Adrenal gland (tissue), 12 donors: ENCODE results near the gene GTF2H1. TPM values are rescaled to one million over a fixed set of nuclear protein-coding genes. Genes with fewer than 3 reads are reported as not detected.

Source experiments
- DNase-seq, 7 donors: peaks; one replicate each; pipeline ENCODE4 v3.0.0-alpha.2; 2019 to 2020
- H3K27ac ChIP-seq, 5 donors: fragments of 200-600 bp; sonication (generic) in 4 of 5; 1 replicate in 3 of 5; 2 replicates in 2 of 5; pipeline versions ENCODE4 v1.5.1 to v1.8.0; 2016 to 2020; ENCODE audit warnings: mild to moderate bottlenecking in 1 of 5
- H3K27me3 ChIP-seq: fragments of 200-600 bp; 2 replicates; pipeline ENCODE4 v1.8.0; 2021
- H3K36me3 ChIP-seq, 2 donors: fragments of 200-600 bp; replicated peaks in 1 of 2; 1 replicate in 1 of 2; 2 replicates in 1 of 2; pipeline versions ENCODE4 v1.5.1 to v1.8.0; 2018 to 2022
- H3K4me1 ChIP-seq, 2 donors: fragments of 200-600 bp; replicated peaks in 1 of 2; 1 replicate in 1 of 2; 2 replicates in 1 of 2; pipeline versions ENCODE4 v1.5.1 to v1.8.0; 2018 to 2021
- H3K4me3 ChIP-seq, 4 donors: fragments of 200-600 bp; sonication (generic) in 3 of 4; one replicate each; pipeline ENCODE4 v1.5.1; 2016 to 2018
- H3K9me3 ChIP-seq, 3 donors: fragments of 200-600 bp; sonication (generic) in 1 of 3; replicated peaks in 1 of 3; 1 replicate in 2 of 3; 2 replicates in 1 of 3; pipeline versions ENCODE4 v1.5.1 to v1.8.0; 2016 to 2021
- CTCF ChIP-seq, 6 experiments: fragments of 450-650 bp in 4 of 6; fragments of 200-600 bp in 2 of 6; sonication (generic) in 1 of 6; IDR thresholded peaks; 1 replicate in 5 of 6; 2 replicates in 1 of 6; pipeline versions ENCODE4 v1.5.1 to v1.8.0; 2016 to 2021; ENCODE audit warnings: antibody characterized with exemption in 6 of 6, mild to moderate bottlenecking in 2 of 6, moderate library complexity in 1 of 6
- POLR2A ChIP-seq, 2 donors: fragments of 450-650 bp; IDR thresholded peaks; one replicate each; pipeline ENCODE4 v1.6.1; 2017; ENCODE audit warnings: antibody characterized with exemption in 2 of 2, mild to moderate bottlenecking in 2 of 2, moderate library complexity in 1 of 2
- WGBS, 4 donors: extraction: QIAGEN DNeasy Blood & Tissue Kit in 2 of 4; methylation state at CpG; one replicate each; pipeline versions ENCODE4 v1.1.5 to v1.1.7; 2013 to 2017; 5-methylcytosine and 5-hydroxymethylcytosine counted together
- intact Hi-C, 2 donors: fragments of 100-400 bp; cut with DNase I; formaldehyde crosslinking; loops; one replicate each; pipeline versions ENCODE4 v1.14.1 to v1.15.0; 2022 to 2023
- polyA plus RNA-seq, 3 donors: library from polyadenylated mRNA; stranded (reverse); fragments of 200-250 nt in 2 of 3; fragments of 350-450 nt in 1 of 3; fragmentation: Illumina TruSeq in 1 of 3; extraction: RNeasy Lipid Tissue Mini Kit (QIAGEN cat#74804) in 1 of 3; gene quantifications; one replicate each; pipeline ENCODE4 v1.2.3, GENCODE V29; 2013 to 2014
- total RNA-seq, 9 donors: library from RNA; depleted of rRNA in 4 of 9; stranded (reverse); fragments of >200 nt in 4 of 9; fragments of 120-200 nt in 1 of 9; fragmentation: NEBNext Ultra II Directional in 1 of 9; extraction: Animal tissue kit (Norgen Biotek cat#: 25700) in 1 of 9; gene quantifications; one replicate each; pipeline versions ENCODE4 v1.1.0 to v1.2.4, GENCODE V29; 2013 to 2023
- donor health status: healthy with polysubstance abuse.
- donor health status: Bipolar disorder and iron deficiency.
- donor health status: DM: yes; HTN: yes; CAD: no.
- donor health status: DM: no; HTN: no; CAD: no.
- donor health status: DM: no; HTN: no; CAD: no.
- donor health status: DM: yes; HTN: yes; CAD: no.

Gene GTF2H1
- total and polyA plus RNA-seq, 12 donors, result 18.0 to 86.4 (median 44.4) TPM

- Histone ChIP-seq H3K27ac (no peak overlapping the region), H3K4me1 (peaks cover 31 to 43% of the 10 kb centered on the region in 2 donors), H3K27me3 (no peaks in the 10 kb centered on the region), H3K9me3 (no peaks in the 10 kb centered on the region), H3K4me3 (no peak overlapping the region), H3K36me3 (peaks cover 0 to 47% of the 10 kb centered on the region in 2 donors)
- no peak for TF ChIP-seq POLR2A (IDR thresholded peaks at IDR 0.05)
- no peak for TF ChIP-seq CTCF (IDR thresholded peaks at IDR 0.05)
- 95 to 97% (median 96%) methylated on average over 5 of the region's 5 CpGs for WGBS, 4 donors
- intact Hi-C loops, result no loop called here
- DNase-seq, result no peak
These were observed 12.7 kb upstream of the GTF2H1 start for GRCh38 chr11:18309691-18310090.

- peaks cover 0 to 36% of the 10 kb centered on the region in 2 donors for H3K36me3 ChIP-seq
- WGBS, 4 donors, result 32 to 50% (median 40%) methylated on average over 6 of the region's 6 CpGs
- no peaks in the 10 kb centered on the region for H3K9me3 ChIP-seq
- intact Hi-C loops, result no loop called here
- H3K4me3 ChIP-seq, result no peak overlapping the region
- peak overlapping the region in 4 of 5 donors; percentile 51 to 83 (median 77) for H3K27ac ChIP-seq
- no peaks in the 10 kb centered on the region for H3K27me3 ChIP-seq
- no peak for TF ChIP-seq CTCF (IDR thresholded peaks at IDR 0.05)
- TF ChIP-seq POLR2A (IDR thresholded peaks at IDR 0.05), result peak in 1 of 2 donors; percentile 43
- peak; percentile 46 to 70 (median 59) for DNase-seq
- H3K4me1 ChIP-seq, result peaks cover 31 to 43% of the 10 kb centered on the region in 2 donors
These were observed 11.5 kb upstream of the GTF2H1 start for GRCh38 chr11:18310800-18311340.

- H3K27me3 ChIP-seq, result no peaks in the 10 kb centered on the region
- peaks cover 0 to 28% of the 10 kb centered on the region in 2 donors for H3K36me3 ChIP-seq
- H3K27ac ChIP-seq, result peak overlapping the region; percentile 1 to 87 (median 76)
- H3K9me3 ChIP-seq, result no peaks in the 10 kb centered on the region
- H3K4me1 ChIP-seq, result peaks cover 31 to 43% of the 10 kb centered on the region in 2 donors
- intact Hi-C loops, result no loop called here
- WGBS, 4 donors, result 32 to 54% (median 45%) methylated on average over 3 of the region's 3 CpGs
- H3K4me3 ChIP-seq, result no peak overlapping the region
- TF ChIP-seq POLR2A (IDR thresholded peaks at IDR 0.05) (no peak), CTCF (IDR thresholded peaks at IDR 0.05) (no peak)
- DNase-seq, result peak in 1 of 7 donors; percentile 13
These were observed 10.4 kb upstream of the GTF2H1 start for GRCh38 chr11:18312012-18312411.

- WGBS, 4 donors, result 34 to 46% (median 43%) methylated on average over 2 of the region's 2 CpGs
- Histone ChIP-seq H3K27me3 (no peaks in the 10 kb centered on the region), H3K4me3 (no peak overlapping the region), H3K4me1 (peaks cover 31 to 43% of the 10 kb centered on the region in 2 donors), H3K9me3 (no peaks in the 10 kb centered on the region), H3K27ac (peak overlapping the region; percentile 1 to 87 (median 76)), H3K36me3 (peaks cover 0 to 21% of the 10 kb centered on the region in 2 donors)
- TF ChIP-seq CTCF (IDR thresholded peaks at IDR 0.05) (no peak), POLR2A (IDR thresholded peaks at IDR 0.05) (no peak)
- intact Hi-C loops, result no loop called here
- no peak for DNase-seq
These were observed 9.5 kb upstream of the GTF2H1 start for GRCh38 chr11:18312663-18313420.
